Stimulated activated memory B cell treated with anti-CD40 and anti-IgM and Interleukin-4, amounts not matched to agents 10 μg/mL and 1 μg/mL and 100 μg/mL, for 72 hours (primary cell): ENCODE measurements around the gene CRIP1.

Source experiments
- ATAC-seq: fragments of 150-1000 bp; cut with Tn5 transposase; 2 replicates; pipeline ENCODE4 v1.10.0; 2021
- H3K27ac Mint-ChIP-seq: one replicate; pipeline ENCODE4 v1.8.0; 2022; ENCODE audit warnings: mild to moderate bottlenecking, mixed read lengths
- H3K27me3 Mint-ChIP-seq: one replicate; pipeline ENCODE4 v1.8.0; 2022; ENCODE audit warnings: mixed read lengths
- H3K36me3 Mint-ChIP-seq: one replicate; pipeline ENCODE4 v1.8.0; 2022; ENCODE audit warnings: mixed read lengths
- H3K4me1 Mint-ChIP-seq: one replicate; pipeline ENCODE4 v1.8.0; 2022; ENCODE audit warnings: mixed read lengths
- H3K4me3 Mint-ChIP-seq: one replicate; pipeline ENCODE4 v1.8.0; 2022; ENCODE audit warnings: mild to moderate bottlenecking, moderate library complexity, mixed read lengths
- H3K9me3 Mint-ChIP-seq: one replicate; pipeline ENCODE4 v1.8.0; 2022; ENCODE audit warnings: mixed read lengths

The CRIP1 gene

GRCh38 chr14:105472486-105472991 lies 14.1 kb upstream of the CRIP1 start:
- peaks cover 5% of the 10 kb centered on the region for H3K36me3 Mint-ChIP-seq
- no peak overlapping the region for H3K27ac Mint-ChIP-seq
- H3K4me1 Mint-ChIP-seq: peaks cover 31% of the 10 kb centered on the region
- ATAC-seq: no peak
- H3K4me3 Mint-ChIP-seq: no peak overlapping the region
- peaks cover 6% of the 10 kb centered on the region for H3K27me3 Mint-ChIP-seq
- peaks cover 3% of the 10 kb centered on the region for H3K9me3 Mint-ChIP-seq

GRCh38 chr14:105473033-105473676 lies 13.5 kb upstream of the CRIP1 start:
- no peak for ATAC-seq
- peaks cover 9% of the 10 kb centered on the region for H3K27me3 Mint-ChIP-seq
- peak overlapping the region; percentile 75 for H3K4me3 Mint-ChIP-seq
- H3K4me1 Mint-ChIP-seq: peaks cover 35% of the 10 kb centered on the region
- peak overlapping the region; percentile 35 for H3K27ac Mint-ChIP-seq
- peaks cover 4% of the 10 kb centered on the region for H3K9me3 Mint-ChIP-seq
- peaks cover 5% of the 10 kb centered on the region for H3K36me3 Mint-ChIP-seq

- Mint-ChIP-seq H3K4me1 (peaks cover 35% of the 10 kb centered on the region), H3K27ac (peak overlapping the region; percentile 35), H3K27me3 (peaks cover 9% of the 10 kb centered on the region), H3K4me3 (peak overlapping the region; percentile 75), H3K36me3 (peaks cover 5% of the 10 kb centered on the region), H3K9me3 (peaks cover 4% of the 10 kb centered on the region)
- ATAC-seq: peak; percentile 54
Measured at GRCh38 chr14:105473677-105474482, 12.8 kb upstream of the CRIP1 start.

- peak within 1 kb of the TSS; percentile 35 for H3K27ac Mint-ChIP-seq
- peak within 1 kb of the TSS; percentile 75 for H3K4me3 Mint-ChIP-seq
- peaks cover 4% of the 10 kb centered on the region for H3K9me3 Mint-ChIP-seq
- H3K4me1 Mint-ChIP-seq: peaks cover 39% of the 10 kb centered on the region
- peak; percentile 39 for ATAC-seq
- peaks cover 9% of the 10 kb centered on the region for H3K27me3 Mint-ChIP-seq
- peaks cover 5% of the 10 kb centered on the region for H3K36me3 Mint-ChIP-seq
Measured at GRCh38 chr14:105474483-105475268, 12.0 kb upstream of the CRIP1 start, which contains the start of gene CRIP2. TSS of gene CRIP2 (plus strand) at chr14:105474821. CDS start at chr14:105474863, 42 bp downstream.

- Mint-ChIP-seq H3K27me3 (peaks cover 9% of the 10 kb centered on the region), H3K4me1 (peaks cover 47% of the 10 kb centered on the region), H3K36me3 (peaks cover 5% of the 10 kb centered on the region), H3K4me3 (peak overlapping the region; percentile 47), H3K27ac (no peak overlapping the region), H3K9me3 (peaks cover 4% of the 10 kb centered on the region)
- ATAC-seq: no peak
Measured at GRCh38 chr14:105475269-105476096, 11.2 kb upstream of the CRIP1 start.

GRCh38 chr14:105476097-105476830 lies 10.4 kb upstream of the CRIP1 start:
- peaks cover 5% of the 10 kb centered on the region for H3K36me3 Mint-ChIP-seq
- peaks cover 4% of the 10 kb centered on the region for H3K9me3 Mint-ChIP-seq
- no peak for ATAC-seq
- no peak overlapping the region for H3K27ac Mint-ChIP-seq
- H3K4me1 Mint-ChIP-seq: peaks cover 55% of the 10 kb centered on the region
- H3K4me3 Mint-ChIP-seq: no peak overlapping the region
- H3K27me3 Mint-ChIP-seq: peaks cover 9% of the 10 kb centered on the region

- peaks cover 5% of the 10 kb centered on the region for H3K36me3 Mint-ChIP-seq
- H3K27ac Mint-ChIP-seq: peak overlapping the region; percentile 78
- peaks cover 4% of the 10 kb centered on the region for H3K9me3 Mint-ChIP-seq
- peaks cover 57% of the 10 kb centered on the region for H3K4me1 Mint-ChIP-seq
- peaks cover 9% of the 10 kb centered on the region for H3K27me3 Mint-ChIP-seq
- H3K4me3 Mint-ChIP-seq: peak overlapping the region; percentile 22
- ATAC-seq: no peak
Measured at GRCh38 chr14:105476831-105477659, 9.6 kb upstream of the CRIP1 start.

- Mint-ChIP-seq H3K36me3 (peaks cover 5% of the 10 kb centered on the region), H3K27ac (peak overlapping the region; percentile 78), H3K9me3 (peaks cover 4% of the 10 kb centered on the region), H3K4me3 (peak overlapping the region; percentile 29), H3K4me1 (peaks cover 60% of the 10 kb centered on the region), H3K27me3 (peaks cover 9% of the 10 kb centered on the region)
- peak; percentile 37 for ATAC-seq
Measured at GRCh38 chr14:105477660-105478397, 8.9 kb upstream of the CRIP1 start.

- Mint-ChIP-seq H3K27ac (no peak overlapping the region), H3K27me3 (peaks cover 9% of the 10 kb centered on the region), H3K4me1 (peaks cover 62% of the 10 kb centered on the region), H3K36me3 (peaks cover 5% of the 10 kb centered on the region), H3K9me3 (peaks cover 4% of the 10 kb centered on the region), H3K4me3 (no peak overlapping the region)
- ATAC-seq: no peak
Measured at GRCh38 chr14:105478398-105479251, 8.1 kb upstream of the CRIP1 start.

- peaks cover 68% of the 10 kb centered on the region for H3K4me1 Mint-ChIP-seq
- H3K36me3 Mint-ChIP-seq: peaks cover 5% of the 10 kb centered on the region
- H3K27ac Mint-ChIP-seq: peak overlapping the region; percentile 23
- ATAC-seq: no peak
- H3K4me3 Mint-ChIP-seq: peak overlapping the region; percentile 4
- peaks cover 9% of the 10 kb centered on the region for H3K27me3 Mint-ChIP-seq
- peaks cover 4% of the 10 kb centered on the region for H3K9me3 Mint-ChIP-seq
Measured at GRCh38 chr14:105479431-105480158, 7.1 kb upstream of the CRIP1 start.

- peak overlapping the region; percentile 97 for H3K27ac Mint-ChIP-seq
- no peak for ATAC-seq
- H3K4me1 Mint-ChIP-seq: peaks cover 75% of the 10 kb centered on the region
- H3K36me3 Mint-ChIP-seq: peaks cover 5% of the 10 kb centered on the region
- peaks cover 9% of the 10 kb centered on the region for H3K27me3 Mint-ChIP-seq
- peak overlapping the region; percentile 4 for H3K4me3 Mint-ChIP-seq
- H3K9me3 Mint-ChIP-seq: peaks cover 4% of the 10 kb centered on the region
Measured at GRCh38 chr14:105480199-105480746, 6.4 kb upstream of the CRIP1 start.
